Caki2 (cell line): Measurements from ENCODE around the gene RNASE11. TPM values are rescaled to one million over a fixed set of nuclear protein-coding genes. Genes with fewer than 3 reads are reported as not detected.

Experiments
- DNase-seq: peaks from one replicate; pipeline ENCODE4 v3.0.0-alpha.2; 2015; ENCODE audit warnings: low read depth
- in situ Hi-C: cut with HindIII; loops from 2 replicates; pipeline ENCODE4 v1.10.0; 2016; ENCODE audit warnings: low sequenced_read_pairs, low pct_unique_long_range_greater_than_20kb, mixed read lengths
- total RNA-seq: library from RNA; depleted of rRNA; stranded (reverse); fragments of >200 nt; shearing (Covaris generic); gene quantifications from 2 replicates; pipeline ENCODE4 v1.2.3, GENCODE V29; 2014; ENCODE audit warnings: low replicate concordance; rRNA removed

RNASE11 gene
- total RNA-seq, 1 experiment from 2014 or later, result not detected

GRCh38 chr14:20556500-20557211 lies 31.1 kb downstream of the RNASE11 start:
- in situ Hi-C loops, result no loop called here
- DNase-seq, result no peak

GRCh38 chr14:20555845-20556244 lies 32.0 kb downstream of the RNASE11 start:
- in situ Hi-C loops, result no loop called here
- no peak for DNase-seq

GRCh38 chr14:20553024-20553423 lies 34.8 kb downstream of the RNASE11 start:
- in situ Hi-C loops, result no loop called here
- DNase-seq, result no peak

- no peak for DNase-seq
- in situ Hi-C loops, result no loop called here
Observed at GRCh38 chr14:20551606-20552005, 36.2 kb downstream of the RNASE11 start.

GRCh38 chr14:20550926-20551325 lies 36.9 kb downstream of the RNASE11 start:
- DNase-seq, result no peak
- in situ Hi-C loops, result no loop called here

- DNase-seq, result no peak
- in situ Hi-C loops, result no loop called here
Observed at GRCh38 chr14:20548414-20549158, 39.2 kb downstream of the RNASE11 start.

- DNase-seq, result no peak
- in situ Hi-C loops, result no loop called here
Observed at GRCh38 chr14:20546877-20547276, 40.9 kb downstream of the RNASE11 start.

- in situ Hi-C loops, result no loop called here
- DNase-seq, result no peak
Observed at GRCh38 chr14:20539906-20540305, 47.9 kb downstream of the RNASE11 start.

Other genes starting within 250 kb of the RNASE11 start
- gene PARP2, start 244.4 kb downstream of the RNASE11 start, total RNA-seq, result 6.0 and 13.7 TPM in 2 replicates
- 3.7 and 13.5 TPM in 2 replicates for gene TEP1, start 174.5 kb downstream of the RNASE11 start, total RNA-seq
- not detected in 2 replicates for gene KLHL33, start 151.8 kb downstream of the RNASE11 start, total RNA-seq
- gene OSGEP, start 133.2 kb downstream of the RNASE11 start, total RNA-seq, result 53.3 and 53.9 TPM in 2 replicates
- 171 and 222 TPM in 2 replicates for gene APEX1, start 132.8 kb downstream of the RNASE11 start, total RNA-seq
- gene PIP4P1, start 126.6 kb downstream of the RNASE11 start, total RNA-seq, result 36.1 and 46.9 TPM in 2 replicates
- 35.2 and 79.3 TPM in 2 replicates for gene PNP, start 118.6 kb downstream of the RNASE11 start, total RNA-seq
- not detected in 2 replicates for gene RNASE10, start 82.5 kb downstream of the RNASE11 start, total RNA-seq
- gene RNASE9, start 27.0 kb downstream of the RNASE11 start, total RNA-seq, result not detected in 2 replicates
- gene RNASE12, start 3.4 kb upstream of the RNASE11 start, total RNA-seq, result not detected in 2 replicates
- not detected in 2 replicates for gene OR6S1, start 53.7 kb upstream of the RNASE11 start, total RNA-seq
- 18.5 and 21.6 TPM in 2 replicates for gene RNASE4, start 96.6 kb upstream of the RNASE11 start, total RNA-seq
- 2.0 and 3.4 TPM in 2 replicates for gene ANG, start 100.8 kb upstream of the RNASE11 start, total RNA-seq
- gene EDDM3A, start 157.9 kb upstream of the RNASE11 start, total RNA-seq, result not detected in 2 replicates
- gene EDDM3B, start 180.4 kb upstream of the RNASE11 start, total RNA-seq, result not detected in 2 replicates
- gene RNASE6, start 193.3 kb upstream of the RNASE11 start, total RNA-seq, result not detected in 2 replicates
- gene RNASE1, start 214.8 kb upstream of the RNASE11 start, total RNA-seq, result not detected in 2 replicates